Mammary epithelial cell (primary cell): ENCODE measurements around the gene COL20A1.

Experiments used
- CTCF ChIP-seq, 2 donors: IDR thresholded peaks in 1 of 2; conservative IDR thresholded peaks in 1 of 2; 2 replicates each; pipeline ENCODE4 v1.5.1; 2011 to 2012; ENCODE audit warnings: inconsistent platforms in 2 of 2, low read length in 2 of 2, mild to moderate bottlenecking in 2 of 2, control low read depth in 1 of 2, low read depth in 1 of 2; ENCODE audit not compliant: insufficient read depth in 1 of 2; ENCODE audit errors: extremely low read depth in 1 of 2
- EZH2 ChIP-seq: IDR thresholded peaks from 2 replicates; pipeline ENCODE4 v1.6.1; 2012; ENCODE audit warnings: low read length, inconsistent platforms, borderline replicate concordance

- TF ChIP-seq CTCF (conservative IDR thresholded peaks at IDR 0.05 in 1 of 2, IDR thresholded peaks at IDR 0.05 in 1 of 2; ENCODE audit: extremely low read depth in 1 of 2, insufficient read depth in 1 of 2, low read depth in 1 of 2, low read length in 2 of 2) (no peak), EZH2 (no peak)
These were observed 76.1 kb downstream of the COL20A1 start for GRCh38 chr20:63369024-63369530.
